SIG-M5 treated with dmso at 0.1 percent for 504 hours (cell line): ENCODE data around the gene CABLES2.

Experiments used
- DNase-seq: peaks from one replicate; lab custom pipeline; 2025; ENCODE audit not compliant: unreplicated experiment; lab: John Stamatoyannopoulos, UW

The CABLES2 gene

GRCh38 chr20:62405108-62405980 is 1.7 kb downstream of the CABLES2 start:
- no peak for DNase-seq

GRCh38 chr20:62404761-62405107 is 2.4 kb downstream of the CABLES2 start:
- DNase-seq = no peak

- DNase-seq = no peak
Measured at GRCh38 chr20:62404112-62404665, 2.9 kb downstream of the CABLES2 start.

GRCh38 chr20:62403331-62403730 is 3.8 kb downstream of the CABLES2 start:
- no peak for DNase-seq

- DNase-seq = no peak
Measured at GRCh38 chr20:62402456-62403150, 4.5 kb downstream of the CABLES2 start.

- DNase-seq = no peak
Measured at GRCh38 chr20:62401331-62401779, 5.7 kb downstream of the CABLES2 start.

- no peak for DNase-seq
Measured at GRCh38 chr20:62400541-62400940, 6.5 kb downstream of the CABLES2 start.

- no peak for DNase-seq
Measured at GRCh38 chr20:62400021-62400420, 7.1 kb downstream of the CABLES2 start.

GRCh38 chr20:62398120-62398821 is 8.8 kb downstream of the CABLES2 start:
- no peak for DNase-seq

- DNase-seq = no peak
Measured at GRCh38 chr20:62396367-62397239, 10.5 kb downstream of the CABLES2 start.

GRCh38 chr20:62395311-62396242 is 11.5 kb downstream of the CABLES2 start:
- DNase-seq = no peak

GRCh38 chr20:62394248-62395245 is 12.5 kb downstream of the CABLES2 start:
- no peak for DNase-seq

- DNase-seq = no peak
Measured at GRCh38 chr20:62393830-62394229, 13.3 kb downstream of the CABLES2 start.

GRCh38 chr20:62393335-62393665 is 13.8 kb downstream of the CABLES2 start:
- DNase-seq = no peak

GRCh38 chr20:62392621-62393334 is 14.3 kb downstream of the CABLES2 start:
- DNase-seq = no peak

- DNase-seq = no peak
Measured at GRCh38 chr20:62392077-62392418, 15.0 kb downstream of the CABLES2 start.

- no peak for DNase-seq
Measured at GRCh38 chr20:62391165-62392076, 15.7 kb downstream of the CABLES2 start.
